Activated T-cell treated with anti-CD3 and anti-CD28 coated beads, Interleukin-2, amount 50 U/mL, for 24 hours (primary cell): ENCODE results near the gene PDSS2.

Source experiments
- DNase-seq: peaks from one replicate; pipeline ENCODE4 v3.0.0-alpha.2; 2020
- H3K27ac Mint-ChIP-seq: 2 replicates; pipeline ENCODE4 v1.8.0; 2020; ENCODE audit warnings: mild to moderate bottlenecking, mixed read lengths
- H3K27me3 Mint-ChIP-seq: 2 replicates; pipeline ENCODE4 v1.8.0; 2020; ENCODE audit warnings: mixed read lengths
- H3K36me3 Mint-ChIP-seq: 2 replicates; pipeline ENCODE4 v1.8.0; 2020; ENCODE audit warnings: low read depth, mixed read lengths
- H3K4me1 Mint-ChIP-seq: 2 replicates; pipeline ENCODE4 v1.8.0; 2020; ENCODE audit warnings: low read depth, mixed read lengths
- H3K4me3 Mint-ChIP-seq: 2 replicates; pipeline ENCODE4 v1.8.0; 2020; ENCODE audit warnings: mild to moderate bottlenecking, moderate library complexity, mixed read lengths
- H3K9me3 Mint-ChIP-seq: 2 replicates; pipeline ENCODE4 v1.8.0; 2020; ENCODE audit warnings: mixed read lengths

Gene PDSS2, protein sequence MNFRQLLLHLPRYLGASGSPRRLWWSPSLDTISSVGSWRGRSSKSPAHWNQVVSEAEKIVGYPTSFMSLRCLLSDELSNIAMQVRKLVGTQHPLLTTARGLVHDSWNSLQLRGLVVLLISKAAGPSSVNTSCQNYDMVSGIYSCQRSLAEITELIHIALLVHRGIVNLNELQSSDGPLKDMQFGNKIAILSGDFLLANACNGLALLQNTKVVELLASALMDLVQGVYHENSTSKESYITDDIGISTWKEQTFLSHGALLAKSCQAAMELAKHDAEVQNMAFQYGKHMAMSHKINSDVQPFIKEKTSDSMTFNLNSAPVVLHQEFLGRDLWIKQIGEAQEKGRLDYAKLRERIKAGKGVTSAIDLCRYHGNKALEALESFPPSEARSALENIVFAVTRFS

GRCh38 chr6:107459283-107460082 lies at the start of gene PDSS2:
PDSS2 (minus strand) TSS chr6:107459564; CDS start chr6:107459285, 279 bp downstream.
- Mint-ChIP-seq H3K27me3 (no peaks in the 10 kb centered on the region), H3K4me3 (peak within 1 kb of the TSS; percentile 92), H3K36me3 (peaks cover 26% of the 10 kb centered on the region), H3K27ac (peak within 1 kb of the TSS; percentile 93), H3K9me3 (no peaks in the 10 kb centered on the region), H3K4me1 (peaks cover 24% of the 10 kb centered on the region)
- peak; percentile 98 for DNase-seq

DNA sequence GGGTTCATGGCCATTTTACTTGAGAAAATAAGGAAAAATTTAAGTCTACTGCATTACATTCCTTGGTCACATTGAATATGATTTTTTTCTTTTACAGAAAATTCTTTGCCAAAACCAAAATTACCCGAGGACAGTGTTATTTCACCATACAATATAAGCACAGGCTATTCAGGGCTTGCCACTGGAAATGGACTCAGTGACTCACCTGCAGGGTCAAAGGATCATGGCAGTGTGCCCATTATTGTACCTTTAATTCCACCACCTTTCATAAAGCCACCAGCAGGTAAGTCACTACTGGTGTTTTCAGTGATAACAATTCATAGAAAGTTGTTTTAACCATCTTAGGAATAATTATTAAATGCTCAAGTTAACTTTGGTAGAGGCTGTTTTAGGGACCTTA lies 46.8 kb upstream of the PDSS2 start:
- no peak for DNase-seq
- H3K4me3 Mint-ChIP-seq = no peak overlapping the region

GRCh38 chr6:107504270-107505026 lies 45.1 kb upstream of the PDSS2 start:
- H3K4me1 Mint-ChIP-seq = no peaks in the 10 kb centered on the region
- no peaks in the 10 kb centered on the region for H3K9me3 Mint-ChIP-seq
- H3K4me3 Mint-ChIP-seq = no peak overlapping the region
- H3K36me3 Mint-ChIP-seq = no peaks in the 10 kb centered on the region
- no peak for DNase-seq
- peaks cover 22% of the 10 kb centered on the region for H3K27me3 Mint-ChIP-seq
- H3K27ac Mint-ChIP-seq = no peak overlapping the region

More for the DNA sequence above, 46.8 kb upstream of the PDSS2 start:
- Mint-ChIP-seq H3K27ac (no peak overlapping the region), H3K36me3 (no peaks in the 10 kb centered on the region), H3K9me3 (no peaks in the 10 kb centered on the region), H3K4me1 (no peaks in the 10 kb centered on the region), H3K27me3 (peaks cover 22% of the 10 kb centered on the region)

DNA sequence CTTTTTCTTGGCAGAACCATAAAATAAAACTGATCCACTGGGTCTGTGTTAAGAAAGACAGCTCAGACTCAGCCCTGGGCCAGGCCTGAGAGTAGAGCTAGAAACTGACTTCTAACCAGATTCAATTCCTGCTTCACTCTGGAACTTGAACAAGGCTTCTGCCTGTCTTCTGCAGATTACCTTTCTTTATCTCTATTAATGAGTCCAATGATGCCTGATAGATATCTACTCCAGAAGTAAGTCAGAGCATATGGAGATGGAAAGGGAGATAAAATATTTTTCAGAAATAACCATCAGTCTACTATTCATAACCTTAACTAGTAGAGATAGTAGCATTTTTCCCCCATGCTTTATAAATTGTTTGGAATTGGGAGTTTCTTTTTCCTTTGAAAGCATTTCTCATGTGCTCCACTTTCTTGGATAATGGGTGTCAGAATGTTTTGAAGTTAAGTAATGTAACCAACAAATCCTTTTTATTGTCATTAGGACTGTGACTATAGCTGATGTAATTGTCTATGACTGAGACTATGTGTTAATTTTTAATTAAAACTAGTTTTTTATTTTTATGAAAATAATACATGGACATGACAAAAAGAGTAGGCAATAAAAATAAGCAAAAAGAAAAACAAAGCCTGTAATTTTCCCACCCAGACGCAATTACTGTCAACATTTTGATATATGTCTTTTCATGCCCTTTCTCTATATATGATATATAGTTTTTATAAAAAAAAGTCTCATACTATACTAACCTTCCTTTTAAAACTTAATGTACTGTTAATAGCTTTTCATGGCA lies 37.7 kb upstream of the PDSS2 start:
- no peak overlapping the region for H3K27ac Mint-ChIP-seq
- peaks cover 18% of the 10 kb centered on the region for H3K27me3 Mint-ChIP-seq
- H3K36me3 Mint-ChIP-seq = no peaks in the 10 kb centered on the region
- no peaks in the 10 kb centered on the region for H3K9me3 Mint-ChIP-seq
- no peak overlapping the region for H3K4me3 Mint-ChIP-seq
- H3K4me1 Mint-ChIP-seq = no peaks in the 10 kb centered on the region
- DNase-seq = no peak

DNA sequence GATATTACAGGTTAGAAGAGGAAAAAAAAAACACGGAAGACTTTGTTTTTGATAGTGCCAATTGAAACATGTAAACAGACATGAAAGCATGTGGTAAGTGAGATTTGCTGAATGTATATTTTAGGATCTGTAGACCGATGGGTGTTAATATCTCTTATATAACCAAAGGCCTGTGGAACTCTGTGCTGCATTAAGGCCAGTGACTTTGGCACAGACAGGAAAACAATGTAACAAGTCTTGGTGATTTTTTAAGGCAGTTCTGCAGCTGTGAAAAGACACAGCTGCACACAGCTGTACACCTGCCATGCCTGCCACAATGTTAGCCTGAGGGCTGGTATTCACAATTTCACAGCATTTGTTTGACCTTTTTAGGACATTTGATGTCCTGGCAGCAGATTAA lies 36.6 kb upstream of the PDSS2 start:
- H3K9me3 Mint-ChIP-seq = no peaks in the 10 kb centered on the region
- H3K27ac Mint-ChIP-seq = no peak overlapping the region
- H3K4me3 Mint-ChIP-seq = no peak overlapping the region
- no peak for DNase-seq
- peaks cover 6% of the 10 kb centered on the region for H3K4me1 Mint-ChIP-seq
- peaks cover 18% of the 10 kb centered on the region for H3K27me3 Mint-ChIP-seq
- H3K36me3 Mint-ChIP-seq = no peaks in the 10 kb centered on the region

- Mint-ChIP-seq H3K27me3 (peaks cover 18% of the 10 kb centered on the region), H3K4me3 (no peak overlapping the region), H3K27ac (no peak overlapping the region), H3K36me3 (peaks cover 4% of the 10 kb centered on the region), H3K9me3 (no peaks in the 10 kb centered on the region), H3K4me1 (peaks cover 10% of the 10 kb centered on the region)
- no peak for DNase-seq
Measured at GRCh38 chr6:107495196-107495643, 35.9 kb upstream of the PDSS2 start.

- Mint-ChIP-seq H3K4me3 (no peak overlapping the region), H3K27ac (no peak overlapping the region), H3K27me3 (peaks cover 22% of the 10 kb centered on the region), H3K36me3 (peaks cover 5% of the 10 kb centered on the region), H3K4me1 (peaks cover 18% of the 10 kb centered on the region), H3K9me3 (no peaks in the 10 kb centered on the region)
- no peak for DNase-seq
Measured at GRCh38 chr6:107493158-107494057, 34.0 kb upstream of the PDSS2 start.

GRCh38 chr6:107491760-107492660 lies 32.6 kb upstream of the PDSS2 start:
- DNase-seq = no peak

GRCh38 chr6:107491138-107491609 lies 31.8 kb upstream of the PDSS2 start:
- no peak overlapping the region for H3K27ac Mint-ChIP-seq
- DNase-seq = peak; percentile 48
- peaks cover 5% of the 10 kb centered on the region for H3K36me3 Mint-ChIP-seq
- H3K9me3 Mint-ChIP-seq = no peaks in the 10 kb centered on the region
- peaks cover 39% of the 10 kb centered on the region for H3K27me3 Mint-ChIP-seq
- peaks cover 25% of the 10 kb centered on the region for H3K4me1 Mint-ChIP-seq
- peak overlapping the region; percentile 84 for H3K4me3 Mint-ChIP-seq

More at GRCh38 chr6:107491760-107492660, 32.6 kb upstream of the PDSS2 start:
- Mint-ChIP-seq H3K4me1 (peaks cover 25% of the 10 kb centered on the region), H3K9me3 (no peaks in the 10 kb centered on the region), H3K4me3 (peak overlapping the region; percentile 84), H3K27me3 (peaks cover 35% of the 10 kb centered on the region), H3K27ac (no peak overlapping the region), H3K36me3 (peaks cover 5% of the 10 kb centered on the region)

GRCh38 chr6:107490566-107491137 lies 31.3 kb upstream of the PDSS2 start:
- Mint-ChIP-seq H3K4me3 (peak overlapping the region; percentile 84), H3K27ac (no peak overlapping the region), H3K27me3 (peaks cover 43% of the 10 kb centered on the region), H3K4me1 (peaks cover 25% of the 10 kb centered on the region), H3K9me3 (no peaks in the 10 kb centered on the region), H3K36me3 (peaks cover 5% of the 10 kb centered on the region)
- no peak for DNase-seq

DNA sequence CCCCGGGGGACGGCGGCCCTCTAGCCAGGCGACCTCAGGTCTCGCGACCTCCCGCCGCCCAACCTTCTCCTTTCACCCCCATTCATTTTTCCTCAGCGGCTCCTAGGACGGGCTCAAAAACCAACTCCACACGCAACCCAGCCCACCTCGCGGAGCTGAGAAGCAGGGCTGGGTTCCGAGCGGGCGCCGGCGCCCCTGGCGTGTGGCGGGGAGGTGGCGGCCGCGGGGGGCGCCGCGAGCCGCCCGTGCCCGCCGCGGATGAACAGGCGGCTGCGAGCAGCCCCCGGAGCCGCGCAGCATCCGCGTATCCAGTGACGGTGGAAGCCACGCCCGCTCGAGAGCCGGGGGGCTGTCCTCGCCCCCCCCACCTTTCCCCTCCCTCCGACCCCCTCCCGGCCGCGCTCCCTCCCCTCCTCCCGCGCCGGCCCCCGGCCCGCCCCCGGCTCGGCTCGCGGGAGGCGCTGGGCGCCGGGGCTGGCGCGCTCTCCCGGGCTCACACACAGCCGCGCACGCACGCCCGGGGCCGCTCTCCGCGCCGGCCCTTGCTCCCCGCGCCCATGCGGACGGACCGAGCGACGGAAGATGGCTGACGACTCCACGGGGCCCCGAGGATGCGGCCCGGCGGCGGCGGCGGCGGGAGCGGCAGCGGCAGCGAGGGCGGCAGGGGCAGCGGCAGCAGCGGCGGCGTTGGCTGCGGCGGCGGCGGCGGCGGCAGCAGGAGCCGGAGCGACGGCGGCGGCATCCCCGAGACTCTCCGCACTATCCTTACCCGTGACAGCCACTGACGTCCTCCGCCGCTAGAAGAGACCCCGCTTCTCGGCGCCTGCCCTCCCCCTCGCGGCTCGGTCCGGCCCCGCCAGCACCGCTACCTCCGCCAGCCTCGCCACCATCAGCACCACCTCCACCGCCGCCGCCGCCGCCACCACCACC lies 30.5 kb upstream of the PDSS2 start, which contains the start of gene SOBP:
TSS of gene SOBP (plus strand) at position 482 of the 930 bp plus-strand sequence. CDS start 500 bp downstream, outside the sequence.
- peak within 1 kb of the TSS; percentile 82 for H3K27ac Mint-ChIP-seq
- peak; percentile 69 for DNase-seq
- H3K27me3 Mint-ChIP-seq = peaks cover 43% of the 10 kb centered on the region
- no peaks in the 10 kb centered on the region for H3K9me3 Mint-ChIP-seq
- H3K4me3 Mint-ChIP-seq = peak within 1 kb of the TSS; percentile 84
- peaks cover 5% of the 10 kb centered on the region for H3K36me3 Mint-ChIP-seq
- peaks cover 25% of the 10 kb centered on the region for H3K4me1 Mint-ChIP-seq
